IPS-15b (cell line): ENCODE results near the gene CLDN5.

ENCODE experiments used
- H3K27me3 ChIP-seq: one replicate; pipeline ENCODE4 v1.6.1; 2013; ENCODE audit warnings: low read length; ENCODE audit not compliant: control insufficient read depth, insufficient read depth
- H3K36me3 ChIP-seq: one replicate; pipeline ENCODE4 v1.6.1; 2013; ENCODE audit warnings: low read length; ENCODE audit not compliant: control insufficient read depth, insufficient read depth
- H3K4me1 ChIP-seq: one replicate; pipeline ENCODE4 v1.6.1; 2013; ENCODE audit warnings: mild to moderate bottlenecking, low read length; ENCODE audit not compliant: control insufficient read depth, insufficient read depth
- H3K4me3 ChIP-seq: one replicate; pipeline ENCODE4 v1.5.1; 2013; ENCODE audit warnings: low read depth, low read length
- H3K9ac ChIP-seq: one replicate; pipeline ENCODE4 v1.6.1; 2013; ENCODE audit warnings: low read depth, mild to moderate bottlenecking, low read length
- H3K9me3 ChIP-seq: one replicate; pipeline ENCODE4 v1.6.1; 2013; ENCODE audit warnings: mild to moderate bottlenecking, low read length; ENCODE audit not compliant: control insufficient read depth, insufficient read depth

Gene CLDN5

DNA sequence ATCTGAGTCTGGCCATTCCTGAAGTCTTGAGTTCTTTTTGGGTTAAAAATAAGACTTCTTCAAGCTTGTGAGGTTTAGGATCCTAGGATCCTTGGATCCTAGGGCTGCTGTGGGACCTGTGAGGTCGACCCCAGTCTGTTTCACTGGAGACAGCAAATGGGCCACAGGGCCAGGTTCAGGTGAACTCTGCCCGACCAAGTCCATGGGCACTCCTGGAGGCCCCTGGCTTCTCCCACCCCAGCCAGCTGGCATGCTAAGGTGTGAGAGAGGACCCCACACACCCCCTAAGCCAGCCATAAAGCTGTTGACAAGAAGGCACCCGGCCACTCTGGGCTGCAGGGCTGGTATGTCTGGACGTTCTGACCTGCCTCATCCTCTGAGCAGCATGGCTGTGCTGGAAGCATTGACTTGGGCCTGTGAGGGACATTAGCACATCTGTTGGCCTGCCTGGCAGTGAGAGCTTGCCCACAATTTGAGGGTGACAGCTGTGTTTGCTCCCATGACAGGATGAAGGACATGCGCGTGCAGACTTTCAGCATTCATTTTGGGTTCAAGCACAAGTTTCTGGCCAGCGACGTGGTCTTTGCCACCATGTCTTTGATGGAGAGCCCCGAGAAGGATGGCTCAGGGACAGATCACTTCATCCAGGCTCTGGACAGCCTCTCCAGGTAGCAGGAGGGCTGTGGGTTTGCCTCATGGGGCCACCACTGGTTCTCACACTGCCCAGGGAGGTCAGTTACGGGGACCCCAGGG lies 16.0 kb downstream of the CLDN5 start:
- Histone ChIP-seq H3K9me3 (no peaks in the 10 kb centered on the region), H3K4me3 (no peak overlapping the region), H3K27me3 (no peaks in the 10 kb centered on the region), H3K9ac (no peak overlapping the region), H3K36me3 (peaks cover 9% of the 10 kb centered on the region), H3K4me1 (peaks cover 2% of the 10 kb centered on the region)

DNA sequence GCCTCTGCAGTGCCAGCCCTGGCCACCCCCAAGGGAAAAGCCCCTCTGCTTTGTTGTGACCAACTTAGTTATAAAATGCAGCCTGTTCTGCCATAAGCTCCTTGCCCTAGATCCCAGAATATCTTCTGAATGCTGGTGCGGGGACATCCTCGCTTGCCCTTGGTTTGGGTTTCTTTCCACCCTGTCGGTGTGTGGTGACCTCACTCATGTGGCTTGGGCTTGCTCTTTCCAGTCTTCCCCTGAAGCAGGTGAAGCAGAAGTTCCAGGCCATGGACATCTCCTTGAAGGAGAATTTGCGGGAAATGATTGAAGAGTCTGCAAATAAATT lies 16.7 kb downstream of the CLDN5 start:
- H3K9me3 ChIP-seq, result no peaks in the 10 kb centered on the region
- no peak overlapping the region for H3K9ac ChIP-seq
- H3K36me3 ChIP-seq, result peaks cover 9% of the 10 kb centered on the region
- no peak overlapping the region for H3K4me3 ChIP-seq
- no peaks in the 10 kb centered on the region for H3K27me3 ChIP-seq
- H3K4me1 ChIP-seq, result peaks cover 2% of the 10 kb centered on the region

DNA sequence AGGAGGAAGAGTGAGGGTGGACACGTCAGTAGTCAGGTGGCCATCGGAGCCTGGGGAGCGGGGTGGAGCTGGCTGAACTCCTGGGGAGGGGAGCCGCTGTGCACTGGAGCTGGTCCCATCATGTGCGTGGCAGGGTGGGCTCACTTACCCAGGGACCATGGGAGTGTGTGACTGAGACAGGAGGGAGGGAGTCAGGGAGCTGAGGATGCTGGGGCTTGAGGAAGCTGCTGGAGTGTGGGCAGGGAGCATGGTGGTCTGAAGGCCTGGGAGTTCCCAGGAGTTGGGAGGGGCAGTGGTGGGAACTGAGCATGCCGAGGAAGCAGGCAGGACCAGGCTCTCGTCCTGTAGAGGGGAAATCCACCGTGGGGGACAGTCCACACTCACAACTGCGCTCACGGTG lies 18.0 kb downstream of the CLDN5 start:
- Histone ChIP-seq H3K36me3 (peaks cover 9% of the 10 kb centered on the region), H3K9ac (no peak overlapping the region), H3K4me3 (no peak overlapping the region), H3K4me1 (peaks cover 2% of the 10 kb centered on the region), H3K27me3 (no peaks in the 10 kb centered on the region), H3K9me3 (no peaks in the 10 kb centered on the region)

DNA sequence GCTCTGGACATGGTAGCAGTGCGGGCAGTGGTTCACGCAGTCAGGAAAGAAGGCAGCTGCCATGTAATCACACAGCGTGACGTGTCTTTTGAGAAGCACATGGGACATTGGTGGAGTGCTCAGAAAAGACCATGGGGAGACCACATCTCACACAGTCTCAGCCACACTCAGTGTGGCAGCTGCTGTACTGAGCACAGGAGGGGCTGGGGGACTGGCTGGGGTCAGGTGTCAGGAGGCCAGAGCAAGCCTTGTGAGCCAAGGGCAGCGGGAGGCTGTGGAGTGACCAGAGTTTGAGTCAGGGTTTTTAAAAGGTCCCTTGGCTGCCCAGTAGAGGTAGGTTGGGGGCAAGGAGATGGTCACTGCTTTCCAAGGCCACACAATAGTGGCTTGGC lies 18.5 kb downstream of the CLDN5 start:
- no peak overlapping the region for H3K9ac ChIP-seq
- no peaks in the 10 kb centered on the region for H3K9me3 ChIP-seq
- peaks cover 9% of the 10 kb centered on the region for H3K36me3 ChIP-seq
- peaks cover 2% of the 10 kb centered on the region for H3K4me1 ChIP-seq
- H3K4me3 ChIP-seq, result no peak overlapping the region
- H3K27me3 ChIP-seq, result no peaks in the 10 kb centered on the region

DNA sequence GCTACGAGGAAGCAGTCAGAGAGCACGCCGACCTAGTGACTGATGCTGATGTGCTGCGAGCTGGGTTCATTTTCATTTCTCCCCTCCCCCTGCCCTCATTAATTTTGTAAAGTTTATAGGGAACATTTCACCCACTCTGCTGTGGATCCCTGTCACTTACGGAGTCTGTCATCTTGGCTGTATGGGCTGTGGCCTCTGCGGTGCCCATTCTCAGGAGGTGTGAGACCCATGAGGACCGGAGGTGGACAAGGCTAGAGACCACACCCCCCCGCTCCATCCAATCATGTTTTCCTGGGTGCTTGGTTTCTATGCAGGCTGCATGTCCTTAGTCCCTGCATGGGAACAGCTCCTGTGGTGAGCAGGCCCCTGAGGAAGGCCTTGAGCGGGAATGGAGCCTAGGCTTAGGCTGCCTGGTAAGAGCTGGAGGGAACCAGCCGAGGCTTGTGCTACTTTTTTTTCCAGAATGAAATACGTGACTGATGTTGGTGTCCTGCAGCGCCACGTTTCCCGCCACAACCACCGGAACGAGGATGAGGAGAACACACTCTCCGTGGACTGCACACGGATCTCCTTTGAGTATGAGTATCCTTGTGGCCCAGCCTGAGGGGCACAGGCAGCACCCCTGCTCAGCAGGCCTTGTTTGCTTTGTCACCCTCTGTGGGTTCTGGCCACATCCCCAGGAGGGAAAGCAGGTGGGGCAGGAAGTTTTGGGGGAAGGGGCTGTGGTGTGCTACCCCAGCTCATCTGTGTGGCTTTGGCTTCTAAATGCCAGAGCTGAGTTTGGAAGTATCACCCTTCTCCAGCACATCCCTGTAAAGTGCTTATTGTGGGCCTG lies 19.1 kb downstream of the CLDN5 start:
- Histone ChIP-seq H3K9me3 (no peaks in the 10 kb centered on the region), H3K27me3 (no peaks in the 10 kb centered on the region), H3K4me1 (peaks cover 2% of the 10 kb centered on the region), H3K36me3 (peaks cover 9% of the 10 kb centered on the region), H3K4me3 (no peak overlapping the region), H3K9ac (no peak overlapping the region)

DNA sequence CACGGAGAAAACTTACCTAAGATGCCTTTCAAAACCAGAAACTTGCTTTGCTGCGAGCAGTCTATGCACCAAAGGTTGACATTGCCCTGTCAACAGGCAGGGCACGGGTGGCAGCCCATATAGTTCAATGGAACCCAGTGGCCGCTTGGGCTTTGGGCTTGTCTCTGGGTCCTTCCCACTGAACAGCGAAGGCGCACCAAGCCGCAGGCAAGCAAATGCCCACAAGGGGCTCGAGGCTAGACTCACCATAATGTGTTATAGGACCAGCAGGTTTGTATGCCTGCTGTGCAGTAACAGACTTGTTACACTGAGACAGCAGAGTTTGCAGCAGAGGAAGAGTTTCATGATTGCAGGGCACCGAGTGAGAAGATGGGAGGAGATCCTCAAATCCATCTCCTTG lies 20.3 kb downstream of the CLDN5 start:
- H3K4me3 ChIP-seq, result no peak overlapping the region
- no peak overlapping the region for H3K9ac ChIP-seq
- no peaks in the 10 kb centered on the region for H3K27me3 ChIP-seq
- H3K9me3 ChIP-seq, result no peaks in the 10 kb centered on the region
- peaks cover 15% of the 10 kb centered on the region for H3K36me3 ChIP-seq
- peaks cover 2% of the 10 kb centered on the region for H3K4me1 ChIP-seq

DNA sequence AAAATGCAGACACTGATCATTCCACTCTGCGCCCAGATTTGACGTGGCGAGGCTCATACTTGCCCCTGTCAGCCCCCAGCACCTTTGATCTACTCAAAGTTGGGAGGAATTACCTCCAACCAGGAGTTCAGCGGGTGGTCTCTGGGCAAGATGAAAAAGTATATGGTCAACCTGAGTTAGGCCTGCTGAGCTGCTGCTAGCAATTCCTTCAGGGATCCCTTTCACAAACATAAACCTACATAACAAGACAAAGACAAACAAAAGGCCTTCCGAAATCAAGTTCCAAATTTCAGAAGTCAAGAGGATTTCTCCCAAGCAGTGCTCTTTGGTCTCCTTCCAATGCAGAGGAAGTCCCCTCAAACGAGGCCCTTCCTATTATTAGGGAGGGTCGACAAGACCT lies 20.8 kb downstream of the CLDN5 start:
- Histone ChIP-seq H3K4me3 (no peak overlapping the region), H3K9ac (no peak overlapping the region), H3K4me1 (peaks cover 2% of the 10 kb centered on the region), H3K27me3 (no peaks in the 10 kb centered on the region), H3K9me3 (no peaks in the 10 kb centered on the region), H3K36me3 (peaks cover 19% of the 10 kb centered on the region)

DNA sequence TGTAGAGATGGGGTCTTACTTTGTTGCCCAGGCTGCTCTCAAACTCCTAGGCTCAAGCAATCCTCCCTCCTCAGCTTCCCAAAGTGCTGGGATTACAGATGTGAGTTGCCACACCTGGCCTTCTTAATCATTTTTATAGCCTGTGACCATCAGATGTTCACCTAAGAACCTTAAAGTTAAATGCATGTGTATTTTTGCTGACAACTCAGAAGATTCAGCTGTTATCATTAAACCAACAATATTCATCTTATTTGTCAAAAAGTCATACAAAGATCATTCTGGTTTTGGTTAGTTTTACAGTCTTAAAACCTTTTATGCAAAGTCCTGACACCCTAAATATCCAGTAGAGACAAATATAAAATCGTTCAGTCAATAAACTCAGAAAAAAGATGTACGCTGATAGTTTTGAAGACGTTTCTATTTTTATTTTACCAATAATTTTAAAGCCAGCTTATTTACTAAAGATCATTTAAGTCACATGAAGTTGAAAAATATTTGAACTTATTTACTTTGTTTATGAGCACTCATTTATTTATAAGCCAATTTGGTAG lies 22.2 kb downstream of the CLDN5 start:
- H3K9ac ChIP-seq, result no peak overlapping the region
- no peak overlapping the region for H3K4me3 ChIP-seq
- H3K4me1 ChIP-seq, result peaks cover 2% of the 10 kb centered on the region
- H3K27me3 ChIP-seq, result no peaks in the 10 kb centered on the region
- no peaks in the 10 kb centered on the region for H3K9me3 ChIP-seq
- peaks cover 26% of the 10 kb centered on the region for H3K36me3 ChIP-seq

DNA sequence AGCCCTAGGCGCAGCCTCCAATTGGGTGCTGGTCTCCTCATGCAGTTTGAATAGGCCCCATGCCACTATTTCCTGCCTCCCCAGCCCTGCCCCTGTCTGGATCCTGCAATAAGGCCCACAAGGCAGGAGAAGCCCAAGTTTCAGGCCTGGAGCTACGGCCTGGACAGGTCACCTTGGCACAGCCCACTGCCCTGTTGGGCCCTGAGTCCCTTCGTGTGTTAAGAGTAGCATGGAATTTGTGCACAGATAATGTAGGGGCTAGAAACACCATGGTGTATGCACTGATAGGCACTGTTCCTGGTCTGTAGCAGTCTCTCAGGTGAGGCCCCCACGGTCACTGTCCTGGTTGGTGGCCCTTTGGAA lies 24.3 kb downstream of the CLDN5 start:
- Histone ChIP-seq H3K9me3 (no peaks in the 10 kb centered on the region), H3K27me3 (no peaks in the 10 kb centered on the region), H3K36me3 (peaks cover 22% of the 10 kb centered on the region), H3K4me3 (no peak overlapping the region), H3K4me1 (peaks cover 2% of the 10 kb centered on the region), H3K9ac (no peak overlapping the region)

DNA sequence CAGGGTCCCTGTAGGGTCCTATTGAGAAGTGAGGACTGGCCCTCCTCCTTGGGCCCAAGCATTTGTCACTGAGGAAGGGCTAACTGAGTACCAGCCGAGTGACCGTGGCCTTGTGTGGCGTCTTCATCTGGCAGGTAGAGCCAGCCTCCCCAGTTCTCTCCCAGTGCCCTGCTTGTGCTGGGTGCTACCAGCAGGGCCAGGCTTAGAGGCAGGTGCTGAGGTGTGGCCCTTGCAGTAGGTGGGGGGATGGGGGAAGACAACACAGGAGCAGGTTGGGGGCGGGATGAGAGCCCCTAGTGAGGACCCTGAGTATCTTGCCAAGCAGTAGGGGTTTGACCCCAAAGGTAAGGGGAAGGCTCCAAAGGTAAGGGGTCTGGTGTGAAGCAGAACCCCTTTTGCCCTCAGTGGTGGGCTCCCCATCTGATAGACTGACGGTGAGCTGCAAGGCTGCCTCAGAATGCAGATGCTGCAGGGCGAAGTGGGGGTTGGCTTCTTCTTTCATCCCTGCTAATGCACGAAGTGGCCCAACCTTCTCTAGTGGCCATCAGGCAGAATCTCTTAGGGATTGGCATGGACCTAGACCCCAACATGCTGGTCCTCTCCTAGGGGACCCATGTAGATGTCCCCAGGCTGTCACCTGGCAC lies 24.9 kb downstream of the CLDN5 start:
- Histone ChIP-seq H3K9ac (no peak overlapping the region), H3K9me3 (no peaks in the 10 kb centered on the region), H3K36me3 (peaks cover 23% of the 10 kb centered on the region), H3K4me3 (no peak overlapping the region), H3K27me3 (no peaks in the 10 kb centered on the region), H3K4me1 (peaks cover 2% of the 10 kb centered on the region)

DNA sequence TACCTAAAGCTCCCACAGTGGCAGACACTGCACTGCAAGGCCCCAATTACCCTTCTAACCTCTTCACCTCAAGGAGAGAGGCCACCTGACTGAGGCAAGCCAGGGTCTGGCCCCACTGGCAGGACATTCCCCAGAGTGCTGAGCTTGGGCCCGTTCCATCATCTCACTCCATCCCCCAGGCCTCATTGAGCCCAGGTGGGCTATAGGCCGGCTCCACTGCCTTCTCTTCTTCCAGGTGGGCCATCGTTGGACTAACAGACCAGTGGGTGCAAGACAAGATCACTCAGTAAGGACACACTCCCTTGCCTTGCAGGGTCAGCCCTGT lies 25.4 kb downstream of the CLDN5 start:
- Histone ChIP-seq H3K36me3 (peaks cover 23% of the 10 kb centered on the region), H3K9me3 (no peaks in the 10 kb centered on the region), H3K27me3 (no peaks in the 10 kb centered on the region), H3K4me3 (no peak overlapping the region), H3K9ac (no peak overlapping the region), H3K4me1 (peaks cover 2% of the 10 kb centered on the region)
